SU-DHL-6 (cell line): ENCODE data around the gene C6orf47.

Experiments
- H2AFZ ChIP-seq: fragments of 200-600 bp; sonication (generic); 2 replicates; pipeline ENCODE4 v1.6.1; 2014; ENCODE audit warnings: low read depth, mild to moderate bottlenecking, moderate library complexity, mixed read lengths, antibody characterized with exemption, low read length; ENCODE audit not compliant: severe bottlenecking
- H3F3A ChIP-seq: fragments of 200-600 bp; shearing (Covaris generic); 2 replicates; pipeline ENCODE4 v1.6.0; 2016; ENCODE audit warnings: antibody characterized with exemption, mild to moderate bottlenecking; ENCODE audit not compliant: insufficient read depth
- H3K27ac ChIP-seq: fragments of 200-600 bp; sonication (generic); 2 replicates; pipeline ENCODE4 v1.5.1; 2016; ENCODE audit warnings: low read depth, mild to moderate bottlenecking, low read length, moderate library complexity, mixed read lengths
- H3K27me3 ChIP-seq: fragments of 200-600 bp; sonication (generic), shearing (Covaris generic); 2 replicates; pipeline ENCODE4 v1.6.0; 2014; ENCODE audit warnings: mild to moderate bottlenecking, low read length
- H3K36me3 ChIP-seq: fragments of 200-600 bp; sonication (generic); 2 replicates; pipeline ENCODE4 v1.6.1; 2014; ENCODE audit warnings: mild to moderate bottlenecking, low read length, mixed read lengths
- H3K4me2 ChIP-seq: fragments of 300-600, 200-600 bp; shearing (Covaris generic), sonication (generic); 2 replicates; pipeline ENCODE4 v1.6.0; 2014; ENCODE audit warnings: low read length, low read depth, mild to moderate bottlenecking; ENCODE audit not compliant: poor library complexity, severe bottlenecking
- H3K4me3 ChIP-seq: fragments of 200-600 bp; sonication (generic); 2 replicates; pipeline ENCODE4 v1.5.1; 2014; ENCODE audit warnings: antibody characterized with exemption, low read length, mild to moderate bottlenecking, mixed read lengths; ENCODE audit not compliant: insufficient read depth, poor library complexity, severe bottlenecking
- H3K79me2 ChIP-seq: fragments of 200-600 bp; sonication (generic); 2 replicates; pipeline ENCODE4 v1.6.1; 2014; ENCODE audit warnings: mild to moderate bottlenecking, low read length, moderate library complexity; ENCODE audit not compliant: insufficient read depth
- H3K9ac ChIP-seq: fragments of 200-600 bp; sonication (generic); 2 replicates; pipeline ENCODE4 v1.7.0; 2014; ENCODE audit warnings: mild to moderate bottlenecking, low read length
- H3K9me2 ChIP-seq: fragments of 200-600 bp; sonication (generic); replicated peaks from 2 replicates; pipeline ENCODE4 v1.6.1; 2014; ENCODE audit warnings: low read length; ENCODE audit not compliant: insufficient read depth
- H3K9me3 ChIP-seq: fragments of 200-600 bp; sonication (generic); 2 replicates; pipeline ENCODE4 v1.6.1; 2014; ENCODE audit warnings: low read length, mixed read lengths; ENCODE audit not compliant: insufficient read depth
- H4K20me1 ChIP-seq: fragments of 200-600 bp; sonication (generic); 2 replicates; pipeline ENCODE4 v1.6.1; 2014; ENCODE audit warnings: low read depth, mild to moderate bottlenecking, antibody characterized with exemption, low read length, moderate library complexity, mixed read lengths
- CTCF ChIP-seq: fragments of 200-600 bp; sonication (generic); IDR thresholded peaks from one replicate; pipeline ENCODE4 v1.5.1; 2017; ENCODE audit warnings: antibody characterized with exemption, mild to moderate bottlenecking, low read length, moderate library complexity; ENCODE audit not compliant: insufficient read depth, poor library complexity, severe bottlenecking
- EZH2phosphoT487 ChIP-seq: fragments of 200-600 bp; sonication (generic), shearing (Covaris generic); conservative IDR thresholded peaks from 2 replicates; pipeline ENCODE4 v1.6.1; 2018; ENCODE audit warnings: mild to moderate bottlenecking, antibody characterized with exemption, low read length, moderate library complexity, mixed read lengths

Gene C6orf47

GRCh38 chr6:31657406-31658157 is 3.0 kb downstream of the C6orf47 start:
- no peaks in the 10 kb centered on the region for H3K9me3 ChIP-seq
- H3K9ac ChIP-seq, result 0 out of 2 replicates have a peak overlapping the region, but pooled peaks have one; percentile 76
- H3K9me2 ChIP-seq, result no peaks in the 10 kb centered on the region
- H3K36me3 ChIP-seq, result no peaks in the 10 kb centered on the region
- H3K27me3 ChIP-seq, result no peaks in the 10 kb centered on the region
- TF ChIP-seq EZH2phosphoT487 (no peak), CTCF (no peak)
- peak overlapping the region; percentile 75 for H3K4me2 ChIP-seq
- peaks cover 30% of the 10 kb centered on the region for H3F3A ChIP-seq
- no peak overlapping the region for H3K4me3 ChIP-seq
- no peak overlapping the region for H3K27ac ChIP-seq
- H2AFZ ChIP-seq, result no peak overlapping the region
- H4K20me1 ChIP-seq, result no peaks in the 10 kb centered on the region
- H3K79me2 ChIP-seq, result peaks cover 38% of the 10 kb centered on the region

GRCh38 chr6:31655349-31656237 is 5.0 kb downstream of the C6orf47 start, which contains the start of gene APOM:
TSS of gene APOM (plus strand) at chr6:31655894. CDS start at chr6:31655967, 73 bp downstream.
- Histone ChIP-seq H2AFZ (no peak within 1 kb of the TSS), H3F3A (peaks cover 19% of the 10 kb centered on the region), H4K20me1 (no peaks in the 10 kb centered on the region), H3K79me2 (peaks cover 52% of the 10 kb centered on the region), H3K9ac (no peak within 1 kb of the TSS), H3K9me2 (no peaks in the 10 kb centered on the region), H3K9me3 (no peaks in the 10 kb centered on the region), H3K4me3 (no peak within 1 kb of the TSS), H3K27me3 (no peaks in the 10 kb centered on the region), H3K27ac (0 out of 2 replicates have a peak within 1 kb of the TSS, but pooled peaks have one; percentile 1), H3K4me2 (no peak within 1 kb of the TSS), H3K36me3 (no peaks in the 10 kb centered on the region)
- TF ChIP-seq CTCF (no peak), EZH2phosphoT487 (no peak)

GRCh38 chr6:31654574-31655348 is 5.8 kb downstream of the C6orf47 start:
- Histone ChIP-seq H3K4me2 (no peak overlapping the region), H3K79me2 (peaks cover 52% of the 10 kb centered on the region), H4K20me1 (no peaks in the 10 kb centered on the region), H3K9me3 (no peaks in the 10 kb centered on the region), H3K4me3 (no peak overlapping the region), H3K9me2 (no peaks in the 10 kb centered on the region), H2AFZ (no peak overlapping the region), H3K9ac (no peak overlapping the region), H3K36me3 (no peaks in the 10 kb centered on the region), H3F3A (peaks cover 19% of the 10 kb centered on the region), H3K27ac (no peak overlapping the region), H3K27me3 (no peaks in the 10 kb centered on the region)
- TF ChIP-seq CTCF, result no peak
- no peak for TF ChIP-seq EZH2phosphoT487
